T-helper 1 cell (primary cell): ENCODE measurements around the gene CLCNKA.
A peak's percentile ranks its signal among the peaks of the same experiment; 100 is the strongest.
"Not testable (repeated sequence)": the region's sequence is repeated elsewhere in the genome, so short reads cannot be mapped to it uniquely, and the experiment has no call there.

ENCODE experiments used
- DNase-seq, 5 donors: peaks; one replicate each; pipeline ENCODE4 v3.0.0-alpha.2; 2012 to 2020

CLCNKA gene

GRCh38 chr1:16017461-16018303, 4.2 kb upstream of the CLCNKA start, which contains the start of gene HSPB7:
TSS of gene HSPB7 (minus strand) at chr1:16018043. CDS start at chr1:16017963, 80 bp downstream.
- no peak for DNase-seq

- no peak for DNase-seq
Measured at GRCh38 chr1:16018308-16018707, 3.5 kb upstream of the CLCNKA start.

GRCh38 chr1:16018749-16019643, 2.8 kb upstream of the CLCNKA start:
- DNase-seq: no peak

- DNase-seq: no peak
Measured at GRCh38 chr1:16019644-16020277, 2.1 kb upstream of the CLCNKA start.

GRCh38 chr1:16020325-16020724, 1.5 kb upstream of the CLCNKA start:
- no peak for DNase-seq

- not testable (repeated sequence) for DNase-seq
Measured at GRCh38 chr1:16020878-16021277, 958 bp upstream of the CLCNKA start.

GRCh38 chr1:16022393-16022792, 557 bp downstream of the CLCNKA start:
- no peak for DNase-seq

GRCh38 chr1:16023050-16023653, 1.3 kb downstream of the CLCNKA start:
- no peak for DNase-seq

- not testable (repeated sequence) for DNase-seq
Measured at GRCh38 chr1:16026302-16026701, 4.5 kb downstream of the CLCNKA start.

GRCh38 chr1:16026723-16027484, 5.1 kb downstream of the CLCNKA start:
- DNase-seq: peak in 2 of 5 donors; percentile 16 to 19

GRCh38 chr1:16028237-16029002, 6.6 kb downstream of the CLCNKA start:
- DNase-seq: no peak

GRCh38 chr1:16029003-16029268, 7.1 kb downstream of the CLCNKA start:
- DNase-seq: not testable (repeated sequence)

- DNase-seq: no peak
Measured at GRCh38 chr1:16029288-16029687, 7.5 kb downstream of the CLCNKA start.

- DNase-seq: no peak
Measured at GRCh38 chr1:16031551-16031950, 9.7 kb downstream of the CLCNKA start.

- peak in 2 of 5 donors; percentile 10 to 60 for DNase-seq
Measured at GRCh38 chr1:16032388-16033102, 10.7 kb downstream of the CLCNKA start.

GRCh38 chr1:16033103-16033632, 11.3 kb downstream of the CLCNKA start:
- not testable (repeated sequence) for DNase-seq

GRCh38 chr1:16036461-16036860, 14.6 kb downstream of the CLCNKA start:
- DNase-seq: not testable (repeated sequence)

- DNase-seq: no peak
Measured at GRCh38 chr1:16038620-16038912, 16.7 kb downstream of the CLCNKA start.

GRCh38 chr1:16039871-16040270, 18.0 kb downstream of the CLCNKA start:
- not testable (repeated sequence) for DNase-seq

- DNase-seq: no peak
Measured at GRCh38 chr1:16041200-16041599, 19.4 kb downstream of the CLCNKA start.
